Natural killer cell (primary cell): Measurements from ENCODE around the gene FAM227B. TPM values are rescaled to one million over a fixed set of nuclear protein-coding genes. Genes with fewer than 3 reads are reported as not detected.
"Not testable (repeated sequence)": the region's sequence is repeated elsewhere in the genome, so short reads cannot be mapped to it uniquely, and the experiment has no call there.

Experiments used
- ATAC-seq, 3 donors: fragments of 150-1000 bp in 2 of 3; fragments of 200-7000 bp in 1 of 3; cut with Tn5 transposase; 1 replicate in 1 of 3; 2 replicates in 2 of 3; pipeline ENCODE4 v1.10.0; 2021; ENCODE audit warnings: mild to moderate bottlenecking in 2 of 3, moderate library complexity in 2 of 3
- DNase-seq, 2 donors: peaks; one replicate each; pipeline versions ENCODE4 v3.0.0 to v3.0.0-alpha.2; 2013 to 2021; ENCODE audit warnings: mixed read lengths in 1 of 2
- H3K27ac ChIP-seq: one replicate; pipeline ENCODE4 v1.5.1; 2013; ENCODE audit warnings: mild to moderate bottlenecking, low read length
- H3K27me3 ChIP-seq: one replicate; pipeline ENCODE4 v1.6.1; 2013; ENCODE audit warnings: low read length; ENCODE audit not compliant: control insufficient read depth, insufficient read depth
- H3K36me3 ChIP-seq: one replicate; pipeline ENCODE4 v1.6.1; 2013; ENCODE audit warnings: low read length; ENCODE audit not compliant: control insufficient read depth, insufficient read depth
- H3K4me1 ChIP-seq: one replicate; pipeline ENCODE4 v1.6.1; 2013; ENCODE audit warnings: low read length; ENCODE audit not compliant: control insufficient read depth, insufficient read depth
- H3K4me3 ChIP-seq: one replicate; pipeline ENCODE4 v1.5.1; 2013; ENCODE audit warnings: low read length
- H3K9me3 ChIP-seq: one replicate; pipeline ENCODE4 v1.6.1; 2013; ENCODE audit warnings: low read length; ENCODE audit not compliant: control insufficient read depth, insufficient read depth
- H3K27ac Mint-ChIP-seq, 2 donors: one replicate each; pipeline ENCODE4 v1.8.0; 2022; ENCODE audit warnings: mild to moderate bottlenecking in 2 of 2, mixed read lengths in 2 of 2, moderate library complexity in 1 of 2
- H3K27me3 Mint-ChIP-seq, 2 donors: one replicate each; pipeline ENCODE4 v1.8.0; 2022; ENCODE audit warnings: low read depth in 2 of 2, mixed read lengths in 2 of 2
- H3K36me3 Mint-ChIP-seq: one replicate; pipeline ENCODE4 v1.8.0; 2022; ENCODE audit warnings: mixed read lengths
- H3K4me1 Mint-ChIP-seq, 2 donors: one replicate each; pipeline ENCODE4 v1.8.0; 2022; ENCODE audit warnings: mixed read lengths in 2 of 2
- H3K4me3 Mint-ChIP-seq: one replicate; pipeline ENCODE4 v1.8.0; 2022; ENCODE audit warnings: mild to moderate bottlenecking, moderate library complexity, mixed read lengths
- H3K9me3 Mint-ChIP-seq, 2 donors: one replicate each; pipeline ENCODE4 v1.8.0; 2022; ENCODE audit warnings: mixed read lengths in 2 of 2
- WGBS: methylation state at CpG from one replicate; pipeline ENCODE4 v1.1.7; 2013; ENCODE audit warnings: missing lambda C conversion rate; ENCODE audit not compliant: insufficient coverage; 5-methylcytosine and 5-hydroxymethylcytosine counted together
- intact Hi-C: fragments of 100-400 bp; cut with micrococcal nuclease; formaldehyde crosslinking; loops from one replicate; pipeline ENCODE4 v1.14.2; 2022
- total RNA-seq, 4 donors: library from RNA; stranded (reverse); fragments of 120-200 nt in 1 of 4; gene quantifications; one replicate each; pipeline versions ENCODE4 v1.2.3 to v1.2.4, GENCODE V29; 2013 to 2022
- TF ChIP-seq, protein P1 (sequence below): fragments of 200-600 bp; IDR thresholded peaks from one replicate; pipeline ENCODE4 v1.8.0; 2022; ENCODE audit warnings: antibody characterized with exemption

Gene FAM227B
- total RNA-seq, 3 donors from 2014 or later (not counting 1 experiment from before 2014, with no cell fraction given): 3.8 to 5.0 (median 4.9) TPM

- no peak overlapping the region for H3K4me3 Mint-ChIP-seq
- ATAC-seq (no peak), DNase-seq (no peak)
- Histone ChIP-seq H3K27me3 (no peaks in the 10 kb centered on the region), H3K9me3 (no peaks in the 10 kb centered on the region), H3K27ac (no peak overlapping the region), H3K4me3 (no peak overlapping the region), H3K4me1 (no peaks in the 10 kb centered on the region), H3K36me3 (no peaks in the 10 kb centered on the region)
- no CpG with 5 or more reads among the region's 1 CpG for WGBS
- H3K27me3 Mint-ChIP-seq: peaks cover 4 to 5% of the 10 kb centered on the region in 2 donors
- intact Hi-C loops: no loop called here
- no peaks in the 10 kb centered on the region for H3K9me3 Mint-ChIP-seq
- TF ChIP-seq, protein P1, sequence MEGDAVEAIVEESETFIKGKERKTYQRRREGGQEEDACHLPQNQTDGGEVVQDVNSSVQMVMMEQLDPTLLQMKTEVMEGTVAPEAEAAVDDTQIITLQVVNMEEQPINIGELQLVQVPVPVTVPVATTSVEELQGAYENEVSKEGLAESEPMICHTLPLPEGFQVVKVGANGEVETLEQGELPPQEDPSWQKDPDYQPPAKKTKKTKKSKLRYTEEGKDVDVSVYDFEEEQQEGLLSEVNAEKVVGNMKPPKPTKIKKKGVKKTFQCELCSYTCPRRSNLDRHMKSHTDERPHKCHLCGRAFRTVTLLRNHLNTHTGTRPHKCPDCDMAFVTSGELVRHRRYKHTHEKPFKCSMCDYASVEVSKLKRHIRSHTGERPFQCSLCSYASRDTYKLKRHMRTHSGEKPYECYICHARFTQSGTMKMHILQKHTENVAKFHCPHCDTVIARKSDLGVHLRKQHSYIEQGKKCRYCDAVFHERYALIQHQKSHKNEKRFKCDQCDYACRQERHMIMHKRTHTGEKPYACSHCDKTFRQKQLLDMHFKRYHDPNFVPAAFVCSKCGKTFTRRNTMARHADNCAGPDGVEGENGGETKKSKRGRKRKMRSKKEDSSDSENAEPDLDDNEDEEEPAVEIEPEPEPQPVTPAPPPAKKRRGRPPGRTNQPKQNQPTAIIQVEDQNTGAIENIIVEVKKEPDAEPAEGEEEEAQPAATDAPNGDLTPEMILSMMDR: no peak
- H3K27ac Mint-ChIP-seq: no peak overlapping the region
- peaks cover 4 to 6% of the 10 kb centered on the region in 2 donors for H3K4me1 Mint-ChIP-seq
- H3K36me3 Mint-ChIP-seq: no peaks in the 10 kb centered on the region
These were observed 147.6 kb downstream of the FAM227B start for GRCh38 chr15:49473031-49473430.

GRCh38 chr15:49472338-49472737 is 148.3 kb downstream of the FAM227B start:
- TF ChIP-seq, protein P1: no peak
- H3K36me3 Mint-ChIP-seq: no peaks in the 10 kb centered on the region
- H3K27me3 Mint-ChIP-seq: peaks cover 3 to 5% of the 10 kb centered on the region in 2 donors
- no peaks in the 10 kb centered on the region for H3K9me3 ChIP-seq
- ATAC-seq (no peak), DNase-seq (no peak)
- 96% methylated on average over 1 of the region's 2 CpGs for WGBS
- H3K4me3 Mint-ChIP-seq: no peak overlapping the region
- no peaks in the 10 kb centered on the region for H3K4me1 ChIP-seq
- no peaks in the 10 kb centered on the region for H3K36me3 ChIP-seq
- H3K27ac Mint-ChIP-seq: no peak overlapping the region
- peaks cover 4 to 6% of the 10 kb centered on the region in 2 donors for H3K4me1 Mint-ChIP-seq
- no peaks in the 10 kb centered on the region for H3K27me3 ChIP-seq
- H3K9me3 Mint-ChIP-seq: no peaks in the 10 kb centered on the region
- no peak overlapping the region for H3K4me3 ChIP-seq
- no peak overlapping the region for H3K27ac ChIP-seq
- intact Hi-C loops: no loop called here

- no peaks in the 10 kb centered on the region for H3K36me3 Mint-ChIP-seq
- WGBS: 15% methylated on average over 4 of the region's 4 CpGs
- DNase-seq: peak in 1 of 2 donors; percentile 3
- H3K27ac Mint-ChIP-seq: peak overlapping the region in 1 of 2 donors; percentile 31
- Histone ChIP-seq H3K4me3 (no peak overlapping the region), H3K9me3 (no peaks in the 10 kb centered on the region), H3K27ac (no peak overlapping the region), H3K36me3 (no peaks in the 10 kb centered on the region), H3K4me1 (no peaks in the 10 kb centered on the region), H3K27me3 (no peaks in the 10 kb centered on the region)
- no peaks in the 10 kb centered on the region for H3K9me3 Mint-ChIP-seq
- intact Hi-C loops: no loop called here
- ATAC-seq: peak in 2 of 3 donors; percentile 45 to 49
- H3K27me3 Mint-ChIP-seq: peaks cover 3 to 5% of the 10 kb centered on the region in 2 donors
- TF ChIP-seq, protein P1: no peak
- H3K4me1 Mint-ChIP-seq: peaks cover 4 to 6% of the 10 kb centered on the region in 2 donors
- no peak overlapping the region for H3K4me3 Mint-ChIP-seq
These were observed 148.9 kb downstream of the FAM227B start for GRCh38 chr15:49471733-49472132.

- H3K4me1 ChIP-seq, H3K4me3 ChIP-seq, H3K9me3 Mint-ChIP-seq, H3K9me3 ChIP-seq, H3K4me1 Mint-ChIP-seq, ATAC-seq, H3K36me3 Mint-ChIP-seq, H3K4me3 Mint-ChIP-seq, H3K27me3 ChIP-seq, H3K27ac ChIP-seq, H3K27me3 Mint-ChIP-seq, H3K36me3 ChIP-seq, intact Hi-C loops: not testable (repeated sequence)
- 90% methylated on average over 1 of the region's 4 CpGs for WGBS
- DNase-seq: peak in 1 of 2 donors; percentile 33
- H3K27ac Mint-ChIP-seq: peak overlapping the region in 1 of 2 donors; percentile 31
These were observed 149.4 kb downstream of the FAM227B start for GRCh38 chr15:49471248-49471647.
